ENCODE data around the gene TIMM22. TPM values are rescaled to one million over a fixed set of nuclear protein-coding genes. Genes with fewer than 3 reads are reported as not detected.

Gene TIMM22
- total and polyA plus RNA-seq, 2 of the 13 experiments (the other 11 are each of a cell fraction or from before 2014, with no cell fraction given), result 6.2 to 15.5 TPM

DNA sequence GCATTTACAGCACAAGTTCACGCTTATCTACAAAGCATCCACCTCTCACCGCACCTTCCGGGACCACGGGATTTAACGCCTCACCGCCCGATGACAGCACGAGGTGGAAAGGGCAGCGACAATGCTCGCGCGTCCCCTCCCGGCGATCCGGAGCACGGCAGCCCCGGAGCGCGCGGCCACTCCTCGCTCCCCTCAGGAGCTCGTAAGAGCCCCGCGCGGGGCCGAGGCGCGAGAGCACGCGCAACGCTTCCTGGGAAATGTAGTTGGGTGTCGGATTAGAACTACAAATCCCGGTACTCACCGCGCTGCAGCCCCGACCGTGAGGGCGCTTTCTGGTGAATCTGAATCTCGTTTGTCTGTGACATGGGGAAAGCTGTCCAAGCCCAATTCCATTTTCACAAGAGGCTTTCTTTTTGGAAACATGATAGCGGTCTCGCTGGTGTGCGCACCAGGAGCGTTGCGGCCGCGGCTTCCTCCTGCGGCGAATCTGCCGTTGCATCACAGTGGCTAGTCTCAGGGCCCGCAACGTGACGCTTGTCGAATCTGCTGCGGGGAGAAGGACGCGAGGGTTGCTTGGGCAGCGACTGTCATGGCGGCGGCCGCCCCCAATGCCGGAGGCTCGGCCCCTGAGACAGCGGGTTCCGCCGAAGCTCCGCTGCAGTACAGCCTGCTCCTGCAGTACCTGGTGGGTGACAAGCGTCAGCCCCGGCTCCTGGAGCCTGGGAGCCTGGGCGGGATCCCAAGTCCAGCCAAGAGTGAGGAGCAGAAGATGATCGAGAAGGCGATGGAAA, at the start of gene TIMM22 (continued):
- TF ChIP-seq, protein P1, sequence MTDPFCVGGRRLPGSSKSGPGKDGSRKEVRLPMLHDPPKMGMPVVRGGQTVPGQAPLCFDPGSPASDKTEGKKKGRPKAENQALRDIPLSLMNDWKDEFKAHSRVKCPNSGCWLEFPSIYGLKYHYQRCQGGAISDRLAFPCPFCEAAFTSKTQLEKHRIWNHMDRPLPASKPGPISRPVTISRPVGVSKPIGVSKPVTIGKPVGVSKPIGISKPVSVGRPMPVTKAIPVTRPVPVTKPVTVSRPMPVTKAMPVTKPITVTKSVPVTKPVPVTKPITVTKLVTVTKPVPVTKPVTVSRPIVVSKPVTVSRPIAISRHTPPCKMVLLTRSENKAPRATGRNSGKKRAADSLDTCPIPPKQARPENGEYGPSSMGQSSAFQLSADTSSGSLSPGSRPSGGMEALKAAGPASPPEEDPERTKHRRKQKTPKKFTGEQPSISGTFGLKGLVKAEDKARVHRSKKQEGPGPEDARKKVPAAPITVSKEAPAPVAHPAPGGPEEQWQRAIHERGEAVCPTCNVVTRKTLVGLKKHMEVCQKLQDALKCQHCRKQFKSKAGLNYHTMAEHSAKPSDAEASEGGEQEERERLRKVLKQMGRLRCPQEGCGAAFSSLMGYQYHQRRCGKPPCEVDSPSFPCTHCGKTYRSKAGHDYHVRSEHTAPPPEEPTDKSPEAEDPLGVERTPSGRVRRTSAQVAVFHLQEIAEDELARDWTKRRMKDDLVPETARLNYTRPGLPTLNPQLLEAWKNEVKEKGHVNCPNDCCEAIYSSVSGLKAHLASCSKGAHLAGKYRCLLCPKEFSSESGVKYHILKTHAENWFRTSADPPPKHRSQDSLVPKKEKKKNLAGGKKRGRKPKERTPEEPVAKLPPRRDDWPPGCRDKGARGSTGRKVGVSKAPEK (CRISPR knock-in tag; IDR thresholded peaks at IDR 0.05; ENCODE audit: borderline replicate concordance), result 0 out of 2 replicates have a peak, but pooled peaks have one; percentile 33
- TF ChIP-seq ATRX (CRISPR knock-in tag; IDR thresholded peaks at IDR 0.05; ENCODE audit: borderline replicate concordance), result no peak
- TF ChIP-seq SNRNP70 (IDR thresholded peaks at IDR 0.05; ENCODE audit: low read depth, low read length), result no peak
- TF ChIP-seq, protein P2, sequence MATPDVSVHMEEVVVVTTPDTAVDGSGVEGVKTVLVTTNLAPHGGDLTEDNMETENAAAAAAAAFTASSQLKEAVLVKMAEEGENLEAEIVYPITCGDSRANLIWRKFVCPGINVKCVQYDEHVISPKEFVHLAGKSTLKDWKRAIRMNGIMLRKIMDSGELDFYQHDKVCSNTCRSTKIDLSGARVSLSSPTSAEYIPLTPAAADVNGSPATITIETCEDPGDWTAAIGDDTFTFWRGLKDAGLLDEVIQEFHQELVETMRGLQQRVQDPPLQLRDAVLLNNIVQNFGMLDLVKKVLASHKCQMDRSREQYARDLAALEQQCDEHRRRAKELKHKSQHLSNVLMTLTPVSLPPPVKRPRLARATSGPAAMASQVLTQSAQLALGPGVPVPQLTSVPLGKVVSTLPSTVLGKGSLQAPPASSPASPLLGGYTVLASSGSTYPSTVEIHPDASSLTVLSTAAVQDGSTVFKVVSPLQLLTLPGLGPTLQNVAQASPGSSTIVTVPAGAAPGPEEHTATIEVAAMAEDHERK (CRISPR knock-in tag; IDR thresholded peaks at IDR 0.05; ENCODE audit: low read depth), result peak; percentile 79; the same call in 1 of the 2 replicates
- peak; percentile 78 for TF ChIP-seq HOXA9 (CRISPR knock-in tag; IDR thresholded peaks at IDR 0.05; ENCODE audit: borderline replicate concordance)
- TF ChIP-seq, protein P3, sequence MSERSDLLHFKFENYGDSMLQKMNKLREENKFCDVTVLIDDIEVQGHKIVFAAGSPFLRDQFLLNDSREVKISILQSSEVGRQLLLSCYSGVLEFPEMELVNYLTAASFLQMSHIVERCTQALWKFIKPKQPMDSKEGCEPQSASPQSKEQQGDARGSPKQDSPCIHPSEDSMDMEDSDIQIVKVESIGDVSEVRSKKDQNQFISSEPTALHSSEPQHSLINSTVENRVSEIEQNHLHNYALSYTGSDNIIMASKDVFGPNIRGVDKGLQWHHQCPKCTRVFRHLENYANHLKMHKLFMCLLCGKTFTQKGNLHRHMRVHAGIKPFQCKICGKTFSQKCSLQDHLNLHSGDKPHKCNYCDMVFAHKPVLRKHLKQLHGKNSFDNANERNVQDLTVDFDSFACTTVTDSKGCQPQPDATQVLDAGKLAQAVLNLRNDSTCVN (CRISPR knock-in tag; IDR thresholded peaks at IDR 0.05; ENCODE audit: borderline replicate concordance), result peak; percentile 60; the same call in 1 of the 2 replicates
- peak; percentile 90 for TF ChIP-seq ZNF792 (CRISPR knock-in tag; IDR thresholded peaks at IDR 0.05)
- TF ChIP-seq ZNF781 (CRISPR knock-in tag; IDR thresholded peaks at IDR 0.05; ENCODE audit: borderline replicate concordance, not compliant biosample characterization), result no peak
- TF ChIP-seq RAD51 (IDR thresholded peaks at IDR 0.05; ENCODE audit: borderline replicate concordance), result no peak
- TF ChIP-seq, protein P4, sequence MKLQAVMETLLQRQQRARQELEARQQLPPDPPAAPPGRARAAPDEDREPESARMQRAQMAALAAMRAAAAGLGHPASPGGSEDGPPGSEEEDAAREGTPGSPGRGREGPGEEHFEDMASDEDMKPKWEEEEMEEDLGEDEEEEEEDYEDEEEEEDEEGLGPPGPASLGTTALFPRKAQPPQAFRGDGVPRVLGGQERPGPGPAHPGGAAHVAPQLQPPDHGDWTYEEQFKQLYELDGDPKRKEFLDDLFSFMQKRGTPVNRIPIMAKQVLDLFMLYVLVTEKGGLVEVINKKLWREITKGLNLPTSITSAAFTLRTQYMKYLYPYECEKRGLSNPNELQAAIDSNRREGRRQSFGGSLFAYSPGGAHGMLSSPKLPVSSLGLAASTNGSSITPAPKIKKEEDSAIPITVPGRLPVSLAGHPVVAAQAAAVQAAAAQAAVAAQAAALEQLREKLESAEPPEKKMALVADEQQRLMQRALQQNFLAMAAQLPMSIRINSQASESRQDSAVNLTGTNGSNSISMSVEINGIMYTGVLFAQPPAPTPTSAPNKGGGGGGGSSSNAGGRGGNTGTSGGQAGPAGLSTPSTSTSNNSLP (IDR thresholded peaks at IDR 0.05; ENCODE audit: low read depth, low read length), result 0 out of 2 replicates have a peak, but pooled peaks have one; percentile 37
- no peak for TF ChIP-seq ZNF569 (CRISPR knock-in tag; IDR thresholded peaks at IDR 0.05; ENCODE audit: borderline replicate concordance)
- TF ChIP-seq EP300 (IDR thresholded peaks at IDR 0.05; ENCODE audit: low read depth in 2 of 2, low read length in 2 of 2), result peak; percentile 36 to 81; a peak in 3 of 4 replicates
- TF ChIP-seq EP300 (CRISPR knock-in tag; IDR thresholded peaks at IDR 0.05; ENCODE audit: borderline replicate concordance), result peak; percentile 38; the same call in 1 of the 2 replicates
- TF ChIP-seq ZNF598 (CRISPR knock-in tag; IDR thresholded peaks at IDR 0.05; ENCODE audit: borderline replicate concordance), result peak; percentile 73; the same call in 1 of the 2 replicates
- peak; percentile 90; the same call in 1 of the 2 replicates for TF ChIP-seq ZNF124 (CRISPR knock-in tag; IDR thresholded peaks at IDR 0.05)
- peak; percentile 93 for TF ChIP-seq TBX2 (CRISPR knock-in tag; IDR thresholded peaks at IDR 0.05; ENCODE audit: borderline replicate concordance)
- TF ChIP-seq, protein P5, sequence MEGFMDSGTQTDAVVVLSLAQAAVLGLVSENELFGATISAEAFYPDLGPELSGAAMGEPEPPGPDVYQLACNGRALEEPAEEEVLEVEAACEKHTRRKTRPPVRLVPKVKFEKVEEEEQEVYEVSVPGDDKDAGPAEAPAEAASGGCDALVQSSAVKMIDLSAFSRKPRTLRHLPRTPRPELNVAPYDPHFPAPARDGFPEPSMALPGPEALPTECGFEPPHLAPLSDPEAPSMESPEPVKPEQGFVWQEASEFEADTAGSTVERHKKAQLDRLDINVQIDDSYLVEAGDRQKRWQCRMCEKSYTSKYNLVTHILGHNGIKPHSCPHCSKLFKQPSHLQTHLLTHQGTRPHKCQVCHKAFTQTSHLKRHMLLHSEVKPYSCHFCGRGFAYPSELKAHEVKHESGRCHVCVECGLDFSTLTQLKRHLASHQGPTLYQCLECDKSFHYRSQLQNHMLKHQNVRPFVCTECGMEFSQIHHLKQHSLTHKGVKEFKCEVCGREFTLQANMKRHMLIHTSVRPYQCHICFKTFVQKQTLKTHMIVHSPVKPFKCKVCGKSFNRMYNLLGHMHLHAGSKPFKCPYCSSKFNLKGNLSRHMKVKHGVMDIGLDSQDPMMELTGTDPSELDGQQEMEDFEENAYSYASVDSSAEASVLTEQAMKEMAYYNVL (CRISPR knock-in tag; IDR thresholded peaks at IDR 0.05; ENCODE audit: borderline replicate concordance), result peak; percentile 53; the same call in 1 of the 2 replicates
- peak; percentile 93 for TF ChIP-seq ZBTB38 (CRISPR knock-in tag; IDR thresholded peaks at IDR 0.05)
